Limb (tissue), 2 donors: ENCODE data around the gene MED19.
"Not testable (repeated sequence)": the region's sequence is repeated elsewhere in the genome, so short reads cannot be mapped to it uniquely, and the experiment has no call there.

Experiments used
- DNase-seq, 2 donors: peaks; one replicate each; pipeline ENCODE4 v3.0.0-alpha.2; 2016; ENCODE audit errors: extremely low spot score in 2 of 2

Gene MED19

GRCh38 chr11:57705432-57705831, 6.6 kb downstream of the MED19 start:
- DNase-seq: not testable (repeated sequence)

GRCh38 chr11:57704932-57705331, 7.1 kb downstream of the MED19 start:
- DNase-seq: no peak

- no peak for DNase-seq
Observed at GRCh38 chr11:57703341-57703740, 8.7 kb downstream of the MED19 start.

- no peak for DNase-seq
Observed at GRCh38 chr11:57700425-57700824, 11.6 kb downstream of the MED19 start.

GRCh38 chr11:57699813-57700212, 12.2 kb downstream of the MED19 start:
- no peak for DNase-seq

GRCh38 chr11:57698843-57699365, 13.1 kb downstream of the MED19 start:
- no peak for DNase-seq

GRCh38 chr11:57690474-57690873, 21.5 kb downstream of the MED19 start:
- DNase-seq: not testable (repeated sequence)

GRCh38 chr11:57681168-57681567, 30.8 kb downstream of the MED19 start:
- DNase-seq: no peak

GRCh38 chr11:57680552-57680874, 31.5 kb downstream of the MED19 start:
- DNase-seq: no peak

GRCh38 chr11:57679396-57679795, 32.6 kb downstream of the MED19 start:
- no peak for DNase-seq

- no peak for DNase-seq
Observed at GRCh38 chr11:57675176-57675941, 36.7 kb downstream of the MED19 start.

GRCh38 chr11:57674251-57674650, 37.8 kb downstream of the MED19 start:
- no peak for DNase-seq

GRCh38 chr11:57668434-57668782, 43.6 kb downstream of the MED19 start:
- no peak for DNase-seq

- peak in 1 of 2 donors; percentile 99 for DNase-seq
Observed at GRCh38 chr11:57667736-57668433, 44.1 kb downstream of the MED19 start, which contains the start of gene ZDHHC5. Gene ZDHHC5, plus strand, starts transcription at chr11:57668114. Its CDS starts 4,977 bp downstream, at chr11:57673091.

GRCh38 chr11:57667117-57667735, 44.8 kb downstream of the MED19 start:
- peak in 1 of 2 donors; percentile 99 for DNase-seq

GRCh38 chr11:57663975-57664374, 48.0 kb downstream of the MED19 start:
- DNase-seq: no peak

GRCh38 chr11:57662893-57663292, 49.1 kb downstream of the MED19 start:
- DNase-seq: no peak

- DNase-seq: no peak
Observed at GRCh38 chr11:57659669-57660068, 52.3 kb downstream of the MED19 start.

GRCh38 chr11:57658023-57658361, 54.0 kb downstream of the MED19 start:
- DNase-seq: no peak

GRCh38 chr11:57657194-57658022, 54.6 kb downstream of the MED19 start, which contains the start of gene CLP1:
Gene CLP1, plus strand, starts transcription at chr11:57657762. Its CDS starts 1,715 bp downstream, at chr11:57659477.
- peak; percentile 98 to 99 for DNase-seq

GRCh38 chr11:57656885-57657193, 55.2 kb downstream of the MED19 start:
- DNase-seq: no peak
